Measurements from ENCODE around the gene SUMO3.

SUMO3 gene

GRCh38 chr21:44766014-44766817 is 51.6 kb downstream of the SUMO3 start:
- ChIA-PET POLR2A (ENCODE audit: low non-redundant PET) (no interaction called here), CTCF (interaction anchor here (0.9 to 1.8 kb wide), 3 partner anchors 24 to 255 kb away, joined by 3 to 6 read pairs (median 4); no protein-coding TSS in a partner anchor)
- peak; percentile 55 for DNase-seq (ENCODE audit: low spot score)
- TF ChIP-seq CTCF (conservative IDR thresholded peaks at IDR 0.05; ENCODE audit: low read depth), result no peak
- peak overlapping the region; percentile 24; the same call in 1 of the 2 replicates for H3K27ac ChIP-seq

GRCh38 chr21:44765231-44766013 is 52.4 kb downstream of the SUMO3 start:
- peak; percentile 45 for DNase-seq (ENCODE audit: low spot score)
- POLR2A ChIA-PET (ENCODE audit: low non-redundant PET), result no interaction called here
- TF ChIP-seq CTCF (conservative IDR thresholded peaks at IDR 0.05; ENCODE audit: low read depth), result no peak
- CTCF ChIA-PET, result interaction anchor here (0.6 to 1.8 kb wide), 4 partner anchors 12 to 165 kb away, joined by 3 to 6 read pairs (median 4); partner anchors contain the start of gene KRTAP10-7
- no peak overlapping the region; the same call in 1 of the 2 replicates for H3K27ac ChIP-seq

- ChIA-PET POLR2A (ENCODE audit: low non-redundant PET) (no interaction called here), CTCF (interaction anchor here (0.6 to 1.8 kb wide), 5 partner anchors 12 to 164 kb away, joined by 3 to 6 read pairs (median 3); partner anchors contain the start of genes KRTAP10-7 and TSPEAR)
- H3K27ac ChIP-seq, result no peak overlapping the region
- DNase-seq (ENCODE audit: low spot score), result no peak
- TF ChIP-seq CTCF (conservative IDR thresholded peaks at IDR 0.05; ENCODE audit: low read depth), result no peak
Observed at GRCh38 chr21:44764319-44765230, 53.3 kb downstream of the SUMO3 start.

- ChIA-PET CTCF (interaction anchor here (0.6 kb wide), 1 partner anchor 52 kb away, joined by 3 read pairs; the partner anchor contains the start of gene TSPEAR), POLR2A (ENCODE audit: low non-redundant PET) (no interaction called here)
- H3K27ac ChIP-seq, result no peak overlapping the region
- no peak for TF ChIP-seq CTCF (conservative IDR thresholded peaks at IDR 0.05; ENCODE audit: low read depth)
- no peak for DNase-seq (ENCODE audit: low spot score)
Observed at GRCh38 chr21:44763451-44764318, 54.2 kb downstream of the SUMO3 start.

GRCh38 chr21:44763050-44763378 is 54.8 kb downstream of the SUMO3 start:
- no peak for TF ChIP-seq CTCF (conservative IDR thresholded peaks at IDR 0.05; ENCODE audit: low read depth)
- CTCF ChIA-PET, result interaction anchor here (0.5 kb wide), 1 partner anchor 253 kb away, joined by 4 read pairs; no protein-coding TSS in a partner anchor
- no peak overlapping the region for H3K27ac ChIP-seq
- no peak for DNase-seq (ENCODE audit: low spot score)
- POLR2A ChIA-PET (ENCODE audit: low non-redundant PET), result no interaction called here
